WTC11 (cell line): ENCODE results near the gene ARHGEF9.

ENCODE experiments used
- CTCF ChIP-seq: fragments of 200-600 bp; IDR thresholded peaks from 2 replicates; pipeline ENCODE4 v1.8.0; 2022; ENCODE audit warnings: antibody characterized with exemption
- IRF1 ChIP-seq: sonication (generic); formaldehyde crosslinking; IDR thresholded peaks from 2 replicates; pipeline ENCODE4 v1.8.0; 2023; ENCODE audit warnings: missing genetic modification reagents
- ZBTB43 ChIP-seq: sonication (generic); formaldehyde crosslinking; IDR thresholded peaks from 2 replicates; pipeline ENCODE4 v1.8.1; 2023; ENCODE audit warnings: mild to moderate bottlenecking, missing genetic modification reagents

GRCh38 chrX:63656871-63657580, 128.0 kb downstream of the ARHGEF9 start:
- TF ChIP-seq ZBTB43 (no peak), CTCF (no peak), IRF1 (no peak)
